ENCODE results near the gene TGM5.

TGM5 gene

GRCh38 chr15:43253431-43254403 is 13.0 kb downstream of the TGM5 start:
- no peak overlapping the region for H3K4me3 Mint-ChIP-seq
- H3K9me3 Mint-ChIP-seq = no peaks in the 10 kb centered on the region
- peaks cover 25% of the 10 kb centered on the region for H3K27me3 Mint-ChIP-seq (ENCODE audit: low read depth)
- no peak overlapping the region for H3K27ac Mint-ChIP-seq
- no peaks in the 10 kb centered on the region for H3K4me1 Mint-ChIP-seq
- H3K36me3 Mint-ChIP-seq (ENCODE audit: low read depth) = no peaks in the 10 kb centered on the region
- TF ChIP-seq CTCF (IDR thresholded peaks at IDR 0.05; ENCODE audit: unreplicated experiment in 3 of 3) = no peak

GRCh38 chr15:43251871-43252250 is 14.9 kb downstream of the TGM5 start:
- no peak overlapping the region for H3K27ac Mint-ChIP-seq
- H3K36me3 Mint-ChIP-seq (ENCODE audit: low read depth) = no peaks in the 10 kb centered on the region
- H3K27me3 Mint-ChIP-seq (ENCODE audit: low read depth) = peaks cover 23% of the 10 kb centered on the region
- H3K4me3 Mint-ChIP-seq = no peak overlapping the region
- TF ChIP-seq CTCF (IDR thresholded peaks at IDR 0.05; ENCODE audit: unreplicated experiment in 3 of 3) = no peak
- no peaks in the 10 kb centered on the region for H3K4me1 Mint-ChIP-seq
- no peaks in the 10 kb centered on the region for H3K9me3 Mint-ChIP-seq

- Mint-ChIP-seq H3K36me3 (ENCODE audit: low read depth) (no peaks in the 10 kb centered on the region), H3K27ac (no peak overlapping the region), H3K4me1 (no peaks in the 10 kb centered on the region), H3K9me3 (no peaks in the 10 kb centered on the region), H3K4me3 (no peak overlapping the region), H3K27me3 (ENCODE audit: low read depth) (peaks cover 23% of the 10 kb centered on the region)
- TF ChIP-seq CTCF (IDR thresholded peaks at IDR 0.05; ENCODE audit: unreplicated experiment in 3 of 3) = no peak
Observed at GRCh38 chr15:43251185-43251870, 15.4 kb downstream of the TGM5 start.

GRCh38 chr15:43250785-43251184 is 15.9 kb downstream of the TGM5 start:
- Mint-ChIP-seq H3K9me3 (no peaks in the 10 kb centered on the region), H3K4me1 (no peaks in the 10 kb centered on the region), H3K27me3 (ENCODE audit: low read depth) (peaks cover 23% of the 10 kb centered on the region), H3K27ac (no peak overlapping the region), H3K36me3 (ENCODE audit: low read depth) (no peaks in the 10 kb centered on the region), H3K4me3 (no peak overlapping the region)
- TF ChIP-seq CTCF (IDR thresholded peaks at IDR 0.05; ENCODE audit: unreplicated experiment in 3 of 3) = no peak

GRCh38 chr15:43249699-43250203 is 17.0 kb downstream of the TGM5 start:
- H3K27me3 Mint-ChIP-seq (ENCODE audit: low read depth) = peaks cover 25% of the 10 kb centered on the region
- no peaks in the 10 kb centered on the region for H3K9me3 Mint-ChIP-seq
- H3K36me3 Mint-ChIP-seq (ENCODE audit: low read depth) = no peaks in the 10 kb centered on the region

More at GRCh38 chr15:43249699-43250203, 17.0 kb downstream of the TGM5 start:
- Mint-ChIP-seq H3K4me1 (no peaks in the 10 kb centered on the region), H3K4me3 (no peak overlapping the region), H3K27ac (no peak overlapping the region)
- TF ChIP-seq CTCF (IDR thresholded peaks at IDR 0.05; ENCODE audit: unreplicated experiment in 3 of 3) = no peak
